ENCODE measurements around the gene SBF2.

Gene SBF2

GRCh38 chr11:9914064-9914463 lies 380.0 kb downstream of the SBF2 start:
- Histone ChIP-seq H3K4me3 (ENCODE audit: low read length in 2 of 2) (no peak overlapping the region), H4K91ac (ENCODE audit: low read depth, low read length, poor library complexity) (no peak overlapping the region), H3K9ac (ENCODE audit: low read depth, low read length, poor library complexity) (no peak overlapping the region), H3K14ac (ENCODE audit: low read length) (no peak overlapping the region), H3K23ac (ENCODE audit: low read depth, low read length, poor library complexity) (no peak overlapping the region), H3K4me1 (ENCODE audit: control insufficient read depth in 2 of 2, insufficient read depth in 1 of 2, low read depth in 1 of 2, low read length in 2 of 2) (no peaks in the 10 kb centered on the region), H2AFZ (ENCODE audit: low read length) (no peak overlapping the region), H3K18ac (ENCODE audit: low read length) (no peak overlapping the region), H2BK12ac (ENCODE audit: low read length) (no peak overlapping the region), H3K27ac (replicated peaks; ENCODE audit: low read length) (no peak overlapping the region), H4K8ac (ENCODE audit: low read depth, low read length) (no peak overlapping the region), H2BK120ac (ENCODE audit: low read depth, low read length) (no peak overlapping the region), H3K79me1 (ENCODE audit: low read depth, low read length) (no peaks in the 10 kb centered on the region), H3K27me3 (ENCODE audit: control insufficient read depth in 3 of 3, insufficient read depth in 3 of 3, low read depth in 1 of 3, low read length in 3 of 3) (no peaks in the 10 kb centered on the region), H2AK5ac (ENCODE audit: low read depth, low read length) (no peak overlapping the region), H3K36me3 (replicated peaks in 1 of 2; ENCODE audit: control insufficient read depth in 2 of 2, insufficient read depth in 2 of 2, low read length in 2 of 2) (no peaks in the 10 kb centered on the region), H3K4me2 (ENCODE audit: insufficient read depth, low read length, poor library complexity, severe bottlenecking) (no peak overlapping the region), H3K4ac (ENCODE audit: low read length) (no peak overlapping the region), H3K9me3 (replicated peaks in 1 of 2; ENCODE audit: control insufficient read depth in 2 of 2, insufficient read depth in 1 of 2, low read depth in 1 of 2, low read length in 2 of 2) (no peaks in the 10 kb centered on the region), H2BK5ac (ENCODE audit: low read length) (no peak overlapping the region), H2BK15ac (ENCODE audit: low read length) (no peak overlapping the region)
- DNase-seq (ENCODE audit: low spot score): no peak
- WGBS, 2 donors (ENCODE audit: extremely low coverage in 2 of 2, insufficient read length in 2 of 2, insufficient replicate concordance in 1 of 2): no CpG with 5 or more reads among the region's 2 CpGs

DNA sequence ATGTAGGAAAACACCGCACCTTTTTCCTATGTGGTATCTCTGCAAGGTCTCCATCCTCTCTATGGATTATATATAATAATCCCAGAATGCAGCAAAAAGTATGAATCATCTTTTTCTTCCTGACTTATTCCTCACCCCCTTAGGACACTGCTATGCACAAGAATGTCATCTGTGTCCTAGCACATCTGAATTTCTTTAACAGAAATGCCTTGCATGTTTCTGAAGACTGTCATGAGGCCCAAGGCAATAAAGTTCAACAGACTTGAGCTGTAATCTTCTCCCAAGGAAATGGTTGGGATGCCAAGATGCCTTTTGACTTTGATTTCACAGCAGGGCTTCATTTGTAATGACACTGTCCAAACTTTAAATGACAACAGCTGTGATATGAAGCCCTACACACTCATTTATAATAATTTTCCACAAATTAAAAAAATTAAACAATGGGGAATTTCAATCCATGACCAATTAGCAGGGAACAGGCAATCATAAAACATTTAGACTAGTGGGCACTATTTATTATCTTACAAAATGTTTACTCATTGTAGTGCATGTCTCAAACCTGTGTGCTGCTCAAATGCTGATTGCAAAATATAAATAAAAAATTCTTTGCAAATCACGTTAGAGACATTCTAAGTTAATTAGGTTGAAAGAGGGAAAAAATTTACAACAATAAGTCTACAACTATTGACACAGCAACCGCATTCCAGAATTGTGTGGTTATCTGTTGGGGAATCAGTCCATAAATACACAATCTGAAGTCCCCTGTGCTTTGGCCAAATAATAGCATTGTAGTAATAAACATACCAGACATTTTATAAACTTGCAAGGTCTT lies 387.8 kb downstream of the SBF2 start:
- Histone ChIP-seq H3K18ac (ENCODE audit: low read length) (no peak overlapping the region), H2BK120ac (ENCODE audit: low read depth, low read length) (no peak overlapping the region), H3K79me1 (ENCODE audit: low read depth, low read length) (no peaks in the 10 kb centered on the region), H2BK12ac (ENCODE audit: low read length) (no peak overlapping the region), H3K23ac (ENCODE audit: low read depth, low read length, poor library complexity) (no peak overlapping the region), H3K4me2 (ENCODE audit: insufficient read depth, low read length, poor library complexity, severe bottlenecking) (no peak overlapping the region), H3K4me1 (ENCODE audit: control insufficient read depth in 2 of 2, insufficient read depth in 1 of 2, low read depth in 1 of 2, low read length in 2 of 2) (peaks cover 0 to 2% of the 10 kb centered on the region in 2 donors), H3K9ac (ENCODE audit: low read depth, low read length, poor library complexity) (no peak overlapping the region), H2BK15ac (ENCODE audit: low read length) (no peak overlapping the region), H3K27ac (replicated peaks; ENCODE audit: low read length) (no peak overlapping the region), H3K9me3 (replicated peaks in 1 of 2; ENCODE audit: control insufficient read depth in 2 of 2, insufficient read depth in 1 of 2, low read depth in 1 of 2, low read length in 2 of 2) (no peaks in the 10 kb centered on the region), H2BK5ac (ENCODE audit: low read length) (no peak overlapping the region), H4K8ac (ENCODE audit: low read depth, low read length) (no peak overlapping the region), H3K27me3 (ENCODE audit: control insufficient read depth in 3 of 3, insufficient read depth in 3 of 3, low read depth in 1 of 3, low read length in 3 of 3) (no peaks in the 10 kb centered on the region), H3K14ac (ENCODE audit: low read length) (no peak overlapping the region), H3K36me3 (replicated peaks in 1 of 2; ENCODE audit: control insufficient read depth in 2 of 2, insufficient read depth in 2 of 2, low read length in 2 of 2) (no peaks in the 10 kb centered on the region), H3K4ac (ENCODE audit: low read length) (no peak overlapping the region), H4K91ac (ENCODE audit: low read depth, low read length, poor library complexity) (no peak overlapping the region), H2AK5ac (ENCODE audit: low read depth, low read length) (no peak overlapping the region), H3K4me3 (ENCODE audit: low read length in 2 of 2) (no peak overlapping the region), H2AFZ (ENCODE audit: low read length) (no peak overlapping the region)
- no peak for DNase-seq (ENCODE audit: low spot score)
- WGBS, 2 donors (ENCODE audit: extremely low coverage in 2 of 2, insufficient read length in 2 of 2, insufficient replicate concordance in 1 of 2): no CpG with 5 or more reads among the region's 3 CpGs

- H3K27ac ChIP-seq (replicated peaks; ENCODE audit: low read length): no peak overlapping the region
- no peak for DNase-seq (ENCODE audit: low spot score)
These were observed 388.5 kb downstream of the SBF2 start for GRCh38 chr11:9905501-9905951.

DNA sequence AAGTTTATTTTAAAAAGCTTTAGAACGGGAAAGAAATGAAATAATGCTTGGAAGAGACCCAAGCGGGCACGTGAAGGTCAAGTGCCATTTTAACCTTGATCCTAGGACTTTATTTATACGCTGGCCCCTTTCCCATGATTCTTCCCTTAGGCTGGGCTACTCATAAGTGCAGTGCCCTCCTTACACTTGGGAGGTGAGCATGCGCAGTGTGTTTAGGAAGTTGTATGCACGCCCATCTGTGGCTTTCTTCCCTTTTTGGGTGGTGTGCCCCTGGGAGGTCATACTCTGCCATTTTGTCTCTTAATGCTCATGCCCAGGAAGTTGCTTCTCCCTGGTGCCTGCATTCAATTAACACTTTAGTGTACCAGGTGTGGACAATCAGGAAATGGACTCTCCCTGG lies 390.4 kb downstream of the SBF2 start:
- no peak overlapping the region for H2BK12ac ChIP-seq (ENCODE audit: low read length)
- WGBS, 2 donors (ENCODE audit: extremely low coverage in 2 of 2, insufficient read length in 2 of 2, insufficient replicate concordance in 1 of 2): no CpG with 5 or more reads among the region's 6 CpGs
- H4K8ac ChIP-seq (ENCODE audit: low read depth, low read length): no peak overlapping the region
- no peak overlapping the region for H3K4me3 ChIP-seq (ENCODE audit: low read length in 2 of 2)
- H2AK5ac ChIP-seq (ENCODE audit: low read depth, low read length): no peak overlapping the region
- no peak overlapping the region for H3K23ac ChIP-seq (ENCODE audit: low read depth, low read length, poor library complexity)
- no peak overlapping the region for H3K27ac ChIP-seq (replicated peaks; ENCODE audit: low read length)
- H2BK15ac ChIP-seq (ENCODE audit: low read length): no peak overlapping the region
- no peak overlapping the region for H3K4me2 ChIP-seq (ENCODE audit: insufficient read depth, low read length, poor library complexity, severe bottlenecking)
- H3K14ac ChIP-seq (ENCODE audit: low read length): no peak overlapping the region
- H3K18ac ChIP-seq (ENCODE audit: low read length): no peak overlapping the region
- H4K91ac ChIP-seq (ENCODE audit: low read depth, low read length, poor library complexity): no peak overlapping the region
- H3K27me3 ChIP-seq (ENCODE audit: control insufficient read depth in 3 of 3, insufficient read depth in 3 of 3, low read depth in 1 of 3, low read length in 3 of 3): no peaks in the 10 kb centered on the region
- H2BK120ac ChIP-seq (ENCODE audit: low read depth, low read length): no peak overlapping the region
- no peak overlapping the region for H2BK5ac ChIP-seq (ENCODE audit: low read length)
- H3K4ac ChIP-seq (ENCODE audit: low read length): no peak overlapping the region
- H2AFZ ChIP-seq (ENCODE audit: low read length): no peak overlapping the region
- H3K36me3 ChIP-seq (replicated peaks in 1 of 2; ENCODE audit: control insufficient read depth in 2 of 2, insufficient read depth in 2 of 2, low read length in 2 of 2): no peaks in the 10 kb centered on the region
- no peak for DNase-seq (ENCODE audit: low spot score)
- H3K4me1 ChIP-seq (ENCODE audit: control insufficient read depth in 2 of 2, insufficient read depth in 1 of 2, low read depth in 1 of 2, low read length in 2 of 2): peaks cover 0 to 2% of the 10 kb centered on the region in 2 donors
- no peaks in the 10 kb centered on the region for H3K79me1 ChIP-seq (ENCODE audit: low read depth, low read length)
- no peaks in the 10 kb centered on the region for H3K9me3 ChIP-seq (replicated peaks in 1 of 2; ENCODE audit: control insufficient read depth in 2 of 2, insufficient read depth in 1 of 2, low read depth in 1 of 2, low read length in 2 of 2)
- H3K9ac ChIP-seq (ENCODE audit: low read depth, low read length, poor library complexity): no peak overlapping the region

More at GRCh38 chr11:9905501-9905951, 388.5 kb downstream of the SBF2 start:
- Histone ChIP-seq H3K36me3 (replicated peaks in 1 of 2; ENCODE audit: control insufficient read depth in 2 of 2, insufficient read depth in 2 of 2, low read length in 2 of 2) (no peaks in the 10 kb centered on the region), H3K9ac (ENCODE audit: low read depth, low read length, poor library complexity) (no peak overlapping the region), H3K4me2 (ENCODE audit: insufficient read depth, low read length, poor library complexity, severe bottlenecking) (no peak overlapping the region), H3K79me1 (ENCODE audit: low read depth, low read length) (no peaks in the 10 kb centered on the region), H3K9me3 (replicated peaks in 1 of 2; ENCODE audit: control insufficient read depth in 2 of 2, insufficient read depth in 1 of 2, low read depth in 1 of 2, low read length in 2 of 2) (no peaks in the 10 kb centered on the region), H3K18ac (ENCODE audit: low read length) (no peak overlapping the region), H2BK12ac (ENCODE audit: low read length) (no peak overlapping the region), H2BK5ac (ENCODE audit: low read length) (no peak overlapping the region), H2BK15ac (ENCODE audit: low read length) (no peak overlapping the region), H3K27me3 (ENCODE audit: control insufficient read depth in 3 of 3, insufficient read depth in 3 of 3, low read depth in 1 of 3, low read length in 3 of 3) (no peaks in the 10 kb centered on the region), H4K91ac (ENCODE audit: low read depth, low read length, poor library complexity) (no peak overlapping the region), H2BK120ac (ENCODE audit: low read depth, low read length) (no peak overlapping the region), H2AFZ (ENCODE audit: low read length) (no peak overlapping the region), H2AK5ac (ENCODE audit: low read depth, low read length) (no peak overlapping the region), H3K4ac (ENCODE audit: low read length) (no peak overlapping the region), H3K14ac (ENCODE audit: low read length) (no peak overlapping the region), H3K4me1 (ENCODE audit: control insufficient read depth in 2 of 2, insufficient read depth in 1 of 2, low read depth in 1 of 2, low read length in 2 of 2) (peaks cover 0 to 2% of the 10 kb centered on the region in 2 donors), H3K23ac (ENCODE audit: low read depth, low read length, poor library complexity) (no peak overlapping the region), H3K4me3 (ENCODE audit: low read length in 2 of 2) (no peak overlapping the region), H4K8ac (ENCODE audit: low read depth, low read length) (no peak overlapping the region)
- no CpG with 5 or more reads among the region's 1 CpG for WGBS, 2 donors (ENCODE audit: extremely low coverage in 2 of 2, insufficient read length in 2 of 2, insufficient replicate concordance in 1 of 2)
